ENCODE measurements around the gene EFEMP1.

DNA sequence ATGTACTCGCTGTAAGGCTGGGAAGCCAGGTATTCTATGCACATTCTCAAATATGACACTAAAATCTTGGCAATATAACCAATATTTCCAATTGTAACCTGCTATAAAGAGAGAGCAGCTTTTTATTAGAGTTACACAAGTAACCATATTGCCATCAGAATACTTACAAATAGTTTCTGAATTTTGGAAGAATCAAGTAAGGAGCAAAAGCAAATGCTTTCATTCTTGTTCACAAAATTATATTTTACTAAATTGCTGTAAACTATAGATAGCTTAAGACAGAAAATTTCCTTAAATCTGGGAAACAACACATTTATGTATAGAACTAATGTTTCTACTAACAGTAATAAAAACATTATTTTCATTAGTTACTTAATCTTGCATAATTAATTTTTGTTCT, 77.2 kb downstream of the EFEMP1 start:
- no peak for TF ChIP-seq CTCF (IDR thresholded peaks at IDR 0.05; ENCODE audit: borderline replicate concordance, extremely low read depth, low read length, poor library complexity, severe bottlenecking)
- no peak for TF ChIP-seq EZH2 (IDR thresholded peaks at IDR 0.05; ENCODE audit: borderline replicate concordance, low read depth, low read length, severe bottlenecking)

Data from DND-41 (cell line).